Natural killer cell (primary cell): ENCODE results near the gene AZU1. TPM values are rescaled to one million over a fixed set of nuclear protein-coding genes. Genes with fewer than 3 reads are reported as not detected.

Experiments used
- ATAC-seq, 3 donors: fragments of 150-1000 bp in 2 of 3; fragments of 200-7000 bp in 1 of 3; cut with Tn5 transposase; 1 replicate in 1 of 3; 2 replicates in 2 of 3; pipeline ENCODE4 v1.10.0; 2021; ENCODE audit warnings: mild to moderate bottlenecking in 2 of 3, moderate library complexity in 2 of 3
- DNase-seq, 2 donors: peaks; one replicate each; pipeline versions ENCODE4 v3.0.0 to v3.0.0-alpha.2; 2013 to 2021; ENCODE audit warnings: mixed read lengths in 1 of 2
- H3K27ac ChIP-seq: one replicate; pipeline ENCODE4 v1.5.1; 2013; ENCODE audit warnings: mild to moderate bottlenecking, low read length
- H3K27me3 ChIP-seq: one replicate; pipeline ENCODE4 v1.6.1; 2013; ENCODE audit warnings: low read length; ENCODE audit not compliant: control insufficient read depth, insufficient read depth
- H3K36me3 ChIP-seq: one replicate; pipeline ENCODE4 v1.6.1; 2013; ENCODE audit warnings: low read length; ENCODE audit not compliant: control insufficient read depth, insufficient read depth
- H3K4me1 ChIP-seq: one replicate; pipeline ENCODE4 v1.6.1; 2013; ENCODE audit warnings: low read length; ENCODE audit not compliant: control insufficient read depth, insufficient read depth
- H3K4me3 ChIP-seq: one replicate; pipeline ENCODE4 v1.5.1; 2013; ENCODE audit warnings: low read length
- H3K9me3 ChIP-seq: one replicate; pipeline ENCODE4 v1.6.1; 2013; ENCODE audit warnings: low read length; ENCODE audit not compliant: control insufficient read depth, insufficient read depth
- H3K27ac Mint-ChIP-seq, 2 donors: one replicate each; pipeline ENCODE4 v1.8.0; 2022; ENCODE audit warnings: mild to moderate bottlenecking in 2 of 2, mixed read lengths in 2 of 2, moderate library complexity in 1 of 2
- H3K27me3 Mint-ChIP-seq, 2 donors: one replicate each; pipeline ENCODE4 v1.8.0; 2022; ENCODE audit warnings: low read depth in 2 of 2, mixed read lengths in 2 of 2
- H3K36me3 Mint-ChIP-seq: one replicate; pipeline ENCODE4 v1.8.0; 2022; ENCODE audit warnings: mixed read lengths
- H3K4me1 Mint-ChIP-seq, 2 donors: one replicate each; pipeline ENCODE4 v1.8.0; 2022; ENCODE audit warnings: mixed read lengths in 2 of 2
- H3K4me3 Mint-ChIP-seq: one replicate; pipeline ENCODE4 v1.8.0; 2022; ENCODE audit warnings: mild to moderate bottlenecking, moderate library complexity, mixed read lengths
- H3K9me3 Mint-ChIP-seq, 2 donors: one replicate each; pipeline ENCODE4 v1.8.0; 2022; ENCODE audit warnings: mixed read lengths in 2 of 2
- CTCF ChIP-seq: fragments of 200-600 bp; IDR thresholded peaks from one replicate; pipeline ENCODE4 v1.8.0; 2022; ENCODE audit warnings: antibody characterized with exemption
- WGBS: methylation state at CpG from one replicate; pipeline ENCODE4 v1.1.7; 2013; ENCODE audit warnings: missing lambda C conversion rate; ENCODE audit not compliant: insufficient coverage; 5-methylcytosine and 5-hydroxymethylcytosine counted together
- intact Hi-C: fragments of 100-400 bp; cut with micrococcal nuclease; formaldehyde crosslinking; loops from one replicate; pipeline ENCODE4 v1.14.2; 2022
- total RNA-seq, 4 donors: library from RNA; stranded (reverse); fragments of 120-200 nt in 1 of 4; gene quantifications; one replicate each; pipeline versions ENCODE4 v1.2.3 to v1.2.4, GENCODE V29; 2013 to 2022

AZU1 gene
- total RNA-seq, 3 donors from 2014 or later (not counting 1 experiment from before 2014, with no cell fraction given): 0.87 to 2.5 (median 1.8) TPM

DNA sequence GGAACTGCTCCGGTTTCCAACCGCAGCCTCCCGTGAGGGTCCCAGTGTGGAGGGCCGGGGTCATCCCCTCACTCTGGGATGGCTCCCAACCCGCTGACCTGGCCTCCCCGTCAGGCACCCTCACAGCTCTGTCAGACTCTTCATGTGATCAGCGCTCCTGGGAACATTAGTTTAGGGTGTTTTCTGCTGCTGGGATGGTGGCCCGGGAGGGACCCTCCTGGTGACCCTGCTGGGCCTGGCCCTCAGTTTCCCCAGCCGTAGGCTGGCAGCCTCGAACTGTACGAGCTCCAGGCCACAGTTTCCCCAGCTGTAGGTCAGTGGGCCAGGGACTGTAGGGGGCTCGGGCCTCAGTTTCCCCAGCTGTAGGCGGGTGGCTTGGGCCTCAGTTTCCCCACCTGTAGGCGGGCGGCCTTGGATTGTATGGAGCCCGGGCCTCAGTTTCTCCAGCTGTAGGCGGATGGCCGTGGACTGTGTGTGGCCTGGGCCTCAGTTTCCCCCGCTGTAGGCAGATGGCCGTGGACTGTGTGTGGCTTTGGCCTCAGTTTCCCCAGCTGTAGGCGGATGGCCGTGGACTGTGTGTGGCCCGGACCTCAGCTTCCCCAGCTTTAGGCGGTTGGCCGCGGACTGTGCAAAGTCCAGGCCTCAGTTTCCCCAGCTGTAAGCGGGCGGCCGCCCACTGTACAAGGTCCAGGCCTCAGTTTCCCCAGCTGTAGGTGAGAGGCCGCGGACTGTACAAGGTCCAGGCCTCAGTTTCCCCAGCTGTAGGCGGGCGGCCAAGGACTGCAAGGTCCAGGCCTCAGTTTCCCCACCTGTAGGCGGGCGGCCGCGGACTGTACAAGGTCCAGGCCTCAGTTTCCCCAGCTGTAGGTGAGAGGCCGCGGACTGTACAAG, 31.7 kb upstream of the AZU1 start:
- ATAC-seq: no peak
- no peak overlapping the region for H3K27ac ChIP-seq
- H3K36me3 ChIP-seq: peaks cover 6% of the 10 kb centered on the region
- DNase-seq: peak in 1 of 2 donors; percentile 24
- no peaks in the 10 kb centered on the region for H3K9me3 ChIP-seq
- TF ChIP-seq CTCF: no peak
- H3K27me3 ChIP-seq: no peaks in the 10 kb centered on the region
- no peaks in the 10 kb centered on the region for H3K27me3 Mint-ChIP-seq
- H3K4me3 Mint-ChIP-seq: no peak overlapping the region
- H3K4me1 ChIP-seq: peaks cover 37% of the 10 kb centered on the region
- no peaks in the 10 kb centered on the region for H3K36me3 Mint-ChIP-seq
- peaks cover 33% of the 10 kb centered on the region in 2 donors for H3K4me1 Mint-ChIP-seq
- 86% methylated on average over 39 of the region's 39 CpGs for WGBS
- intact Hi-C loops: loop anchor here (2.0 to 5.0 kb wide), 2 partner anchors 134 to 611 kb away; partner anchors contain the start of genes DAZAP1 and RNF126
- H3K9me3 Mint-ChIP-seq: no peaks in the 10 kb centered on the region
- H3K4me3 ChIP-seq: peak overlapping the region; percentile 72
- peak overlapping the region in 1 of 2 donors; percentile 87 for H3K27ac Mint-ChIP-seq

- Histone ChIP-seq H3K36me3 (peaks cover 11% of the 10 kb centered on the region), H3K4me3 (peak within 1 kb of the TSS; percentile 72), H3K9me3 (no peaks in the 10 kb centered on the region), H3K27me3 (no peaks in the 10 kb centered on the region), H3K27ac (peak within 1 kb of the TSS; percentile 65), H3K4me1 (peaks cover 46% of the 10 kb centered on the region)
- TF ChIP-seq CTCF: no peak
- Mint-ChIP-seq H3K4me1 (peaks cover 42% of the 10 kb centered on the region in 2 donors), H3K27me3 (no peaks in the 10 kb centered on the region), H3K36me3 (no peaks in the 10 kb centered on the region), H3K4me3 (peak within 1 kb of the TSS; percentile 95), H3K27ac (peak within 1 kb of the TSS; percentile 87 to 88), H3K9me3 (no peaks in the 10 kb centered on the region)
- ATAC-seq (peak; percentile 82 to 94 (median 84)), DNase-seq (peak; percentile 98 to 100)
- intact Hi-C loops: loop anchor here (2.0 to 5.0 kb wide), 2 partner anchors 135 to 610 kb away; partner anchors contain the start of genes DAZAP1 and RNF126
- under 1% methylated on average over 83 of the region's 83 CpGs for WGBS
These were observed 30.7 kb upstream of the AZU1 start, which contains the start of gene PTBP1 for GRCh38 chr19:796692-797527. Gene PTBP1, plus strand, starts transcription at chr19:797452. Its CDS starts 46 bp downstream, at chr19:797498.

- H3K36me3 Mint-ChIP-seq: no peaks in the 10 kb centered on the region
- H3K27me3 Mint-ChIP-seq: no peaks in the 10 kb centered on the region
- no peaks in the 10 kb centered on the region for H3K9me3 Mint-ChIP-seq
- H3K4me3 Mint-ChIP-seq: peak overlapping the region; percentile 95
- peaks cover 55% of the 10 kb centered on the region for H3K4me1 ChIP-seq
- H3K27me3 ChIP-seq: no peaks in the 10 kb centered on the region
- TF ChIP-seq CTCF: no peak
- peak overlapping the region; percentile 65 for H3K27ac ChIP-seq
- WGBS: under 1% methylated on average over 129 of the region's 129 CpGs
- intact Hi-C loops: loop anchor here (2.0 to 5.0 kb wide), 2 partner anchors 135 to 609 kb away; partner anchors contain the start of genes DAZAP1 and RNF126
- DNase-seq (peak; percentile 90 to 94), ATAC-seq (peak; percentile 33 to 56 (median 34))
- peaks cover 50% of the 10 kb centered on the region in 2 donors for H3K4me1 Mint-ChIP-seq
- H3K9me3 ChIP-seq: no peaks in the 10 kb centered on the region
- H3K36me3 ChIP-seq: peaks cover 11% of the 10 kb centered on the region
- H3K27ac Mint-ChIP-seq: peak overlapping the region; percentile 83 to 88
- H3K4me3 ChIP-seq: peak overlapping the region; percentile 46
These were observed 29.9 kb upstream of the AZU1 start for GRCh38 chr19:797528-798414.
